Measurements from ENCODE around the gene CCDC191.

CCDC191 gene

DNA sequence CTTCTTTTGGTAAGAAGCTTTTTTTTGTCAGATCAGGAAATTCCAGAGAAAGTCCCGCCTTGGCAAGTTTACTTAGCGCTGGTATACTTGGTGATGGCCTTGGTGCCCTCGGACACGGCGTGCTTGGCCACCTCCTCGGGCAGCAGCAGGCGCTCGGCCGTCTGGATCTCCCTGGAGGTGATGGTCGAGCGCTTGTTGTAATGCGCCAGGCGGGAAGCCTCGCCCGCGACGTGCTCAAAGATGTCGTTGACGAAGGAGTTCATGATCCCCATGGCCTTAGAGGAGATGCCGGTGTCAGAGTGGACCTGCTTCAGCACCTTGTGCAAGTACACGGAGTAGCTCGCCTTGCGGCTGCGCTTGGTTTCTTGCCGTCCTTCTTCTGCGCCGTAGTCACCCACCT, 46.9 kb upstream of the CCDC191 start:
- TF ChIP-seq, protein P1, sequence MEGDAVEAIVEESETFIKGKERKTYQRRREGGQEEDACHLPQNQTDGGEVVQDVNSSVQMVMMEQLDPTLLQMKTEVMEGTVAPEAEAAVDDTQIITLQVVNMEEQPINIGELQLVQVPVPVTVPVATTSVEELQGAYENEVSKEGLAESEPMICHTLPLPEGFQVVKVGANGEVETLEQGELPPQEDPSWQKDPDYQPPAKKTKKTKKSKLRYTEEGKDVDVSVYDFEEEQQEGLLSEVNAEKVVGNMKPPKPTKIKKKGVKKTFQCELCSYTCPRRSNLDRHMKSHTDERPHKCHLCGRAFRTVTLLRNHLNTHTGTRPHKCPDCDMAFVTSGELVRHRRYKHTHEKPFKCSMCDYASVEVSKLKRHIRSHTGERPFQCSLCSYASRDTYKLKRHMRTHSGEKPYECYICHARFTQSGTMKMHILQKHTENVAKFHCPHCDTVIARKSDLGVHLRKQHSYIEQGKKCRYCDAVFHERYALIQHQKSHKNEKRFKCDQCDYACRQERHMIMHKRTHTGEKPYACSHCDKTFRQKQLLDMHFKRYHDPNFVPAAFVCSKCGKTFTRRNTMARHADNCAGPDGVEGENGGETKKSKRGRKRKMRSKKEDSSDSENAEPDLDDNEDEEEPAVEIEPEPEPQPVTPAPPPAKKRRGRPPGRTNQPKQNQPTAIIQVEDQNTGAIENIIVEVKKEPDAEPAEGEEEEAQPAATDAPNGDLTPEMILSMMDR (IDR thresholded peaks at IDR 0.05; ENCODE audit: insufficient read depth, low read length, poor library complexity, severe bottlenecking), result no peak
- TF ChIP-seq EZH2phosphoT487 (conservative IDR thresholded peaks at IDR 0.05; ENCODE audit: low read length), result no peak
- Histone ChIP-seq H3K27me3 (ENCODE audit: low read length) (no peaks in the 10 kb centered on the region), H3K79me2 (ENCODE audit: insufficient read depth, low read length) (no peaks in the 10 kb centered on the region), H3K4me3 (ENCODE audit: insufficient read depth, low read length, poor library complexity, severe bottlenecking) (no peak overlapping the region), H4K20me1 (ENCODE audit: low read depth, low read length) (no peaks in the 10 kb centered on the region), H3F3A (ENCODE audit: insufficient read depth) (no peaks in the 10 kb centered on the region), H3K36me3 (ENCODE audit: low read length) (no peaks in the 10 kb centered on the region), H3K27ac (ENCODE audit: low read depth, low read length) (no peak overlapping the region), H3K9me3 (ENCODE audit: insufficient read depth, low read length) (no peaks in the 10 kb centered on the region), H3K9me2 (replicated peaks; ENCODE audit: insufficient read depth, low read length) (no peaks in the 10 kb centered on the region), H2AFZ (ENCODE audit: low read depth, low read length, severe bottlenecking) (no peak overlapping the region), H3K9ac (ENCODE audit: low read length) (no peak overlapping the region), H3K4me2 (ENCODE audit: low read depth, low read length, poor library complexity, severe bottlenecking) (no peak overlapping the region)

DNA sequence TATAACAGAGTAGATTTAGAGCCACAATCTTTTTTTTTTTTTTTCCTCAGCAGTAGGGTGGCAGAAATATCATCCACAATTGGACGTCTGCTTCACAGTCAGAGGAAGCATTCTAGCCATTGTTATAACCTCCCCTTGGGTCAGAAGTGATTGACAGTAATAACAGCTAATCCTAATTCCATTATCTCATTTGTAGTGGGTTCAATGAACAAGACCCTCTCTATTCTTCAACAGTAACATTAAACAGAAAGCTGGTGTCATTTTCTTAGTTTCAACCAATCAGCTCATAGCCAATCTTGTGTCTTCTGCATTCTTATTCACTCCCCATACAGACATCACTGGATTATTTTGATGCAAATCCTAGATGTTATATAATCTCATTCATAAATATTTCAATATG, 44.8 kb upstream of the CCDC191 start:
- TF ChIP-seq, protein P1 (IDR thresholded peaks at IDR 0.05; ENCODE audit: insufficient read depth, low read length, poor library complexity, severe bottlenecking), result no peak
- no peak for TF ChIP-seq EZH2phosphoT487 (conservative IDR thresholded peaks at IDR 0.05; ENCODE audit: low read length)
- no peaks in the 10 kb centered on the region for H3K79me2 ChIP-seq (ENCODE audit: insufficient read depth, low read length)
- H4K20me1 ChIP-seq (ENCODE audit: low read depth, low read length), result no peaks in the 10 kb centered on the region
- no peak overlapping the region for H3K4me3 ChIP-seq (ENCODE audit: insufficient read depth, low read length, poor library complexity, severe bottlenecking)
- no peaks in the 10 kb centered on the region for H3F3A ChIP-seq (ENCODE audit: insufficient read depth)
- no peak overlapping the region for H3K4me2 ChIP-seq (ENCODE audit: low read depth, low read length, poor library complexity, severe bottlenecking)
- no peaks in the 10 kb centered on the region for H3K9me3 ChIP-seq (ENCODE audit: insufficient read depth, low read length)
- H3K9ac ChIP-seq (ENCODE audit: low read length), result no peak overlapping the region
- H3K27me3 ChIP-seq (ENCODE audit: low read length), result no peaks in the 10 kb centered on the region
- H2AFZ ChIP-seq (ENCODE audit: low read depth, low read length, severe bottlenecking), result no peak overlapping the region
- H3K9me2 ChIP-seq (replicated peaks; ENCODE audit: insufficient read depth, low read length), result no peaks in the 10 kb centered on the region
- H3K36me3 ChIP-seq (ENCODE audit: low read length), result no peaks in the 10 kb centered on the region
- H3K27ac ChIP-seq (ENCODE audit: low read depth, low read length), result no peak overlapping the region

DNA sequence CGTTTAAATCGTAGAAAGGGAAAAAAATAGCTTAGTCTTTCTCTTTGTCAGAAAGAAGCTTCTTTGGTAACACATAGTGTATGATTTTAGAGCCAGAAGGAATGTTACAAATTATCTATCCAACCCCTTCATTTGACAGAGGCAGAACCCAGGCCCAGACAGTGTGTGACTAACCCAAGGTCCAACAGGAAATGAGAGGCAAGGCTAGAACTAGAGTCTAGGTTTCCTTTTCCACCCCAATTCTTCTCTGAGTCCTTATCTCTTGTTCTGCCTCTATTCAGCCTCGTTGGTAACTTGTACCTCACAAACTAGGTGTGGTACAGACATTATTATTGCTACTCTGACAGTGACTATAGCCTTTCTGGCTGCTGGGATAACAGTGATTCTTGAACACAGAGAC, 39.5 kb upstream of the CCDC191 start:
- no peak overlapping the region for H3K4me3 ChIP-seq (ENCODE audit: insufficient read depth, low read length, poor library complexity, severe bottlenecking)
- TF ChIP-seq, protein P1 (IDR thresholded peaks at IDR 0.05; ENCODE audit: insufficient read depth, low read length, poor library complexity, severe bottlenecking), result no peak
- TF ChIP-seq EZH2phosphoT487 (conservative IDR thresholded peaks at IDR 0.05; ENCODE audit: low read length), result no peak
- no peaks in the 10 kb centered on the region for H3K36me3 ChIP-seq (ENCODE audit: low read length)
- no peaks in the 10 kb centered on the region for H3K9me3 ChIP-seq (ENCODE audit: insufficient read depth, low read length)
- no peaks in the 10 kb centered on the region for H3K79me2 ChIP-seq (ENCODE audit: insufficient read depth, low read length)
- no peaks in the 10 kb centered on the region for H3K9me2 ChIP-seq (replicated peaks; ENCODE audit: insufficient read depth, low read length)
- H3F3A ChIP-seq (ENCODE audit: insufficient read depth), result no peaks in the 10 kb centered on the region
- H3K9ac ChIP-seq (ENCODE audit: low read length), result no peak overlapping the region
- H4K20me1 ChIP-seq (ENCODE audit: low read depth, low read length), result no peaks in the 10 kb centered on the region
- no peak overlapping the region for H3K4me2 ChIP-seq (ENCODE audit: low read depth, low read length, poor library complexity, severe bottlenecking)
- no peak overlapping the region for H2AFZ ChIP-seq (ENCODE audit: low read depth, low read length, severe bottlenecking)
- H3K27ac ChIP-seq (ENCODE audit: low read depth, low read length), result no peak overlapping the region
- H3K27me3 ChIP-seq (ENCODE audit: low read length), result no peaks in the 10 kb centered on the region
